ENCODE results near the gene ALG9. TPM values are rescaled to one million over a fixed set of nuclear protein-coding genes. Genes with fewer than 3 reads are reported as not detected.

Gene ALG9
- total RNA-seq, 2 experiments from 2014 or later, result 38.7 to 40.9 TPM

DNA sequence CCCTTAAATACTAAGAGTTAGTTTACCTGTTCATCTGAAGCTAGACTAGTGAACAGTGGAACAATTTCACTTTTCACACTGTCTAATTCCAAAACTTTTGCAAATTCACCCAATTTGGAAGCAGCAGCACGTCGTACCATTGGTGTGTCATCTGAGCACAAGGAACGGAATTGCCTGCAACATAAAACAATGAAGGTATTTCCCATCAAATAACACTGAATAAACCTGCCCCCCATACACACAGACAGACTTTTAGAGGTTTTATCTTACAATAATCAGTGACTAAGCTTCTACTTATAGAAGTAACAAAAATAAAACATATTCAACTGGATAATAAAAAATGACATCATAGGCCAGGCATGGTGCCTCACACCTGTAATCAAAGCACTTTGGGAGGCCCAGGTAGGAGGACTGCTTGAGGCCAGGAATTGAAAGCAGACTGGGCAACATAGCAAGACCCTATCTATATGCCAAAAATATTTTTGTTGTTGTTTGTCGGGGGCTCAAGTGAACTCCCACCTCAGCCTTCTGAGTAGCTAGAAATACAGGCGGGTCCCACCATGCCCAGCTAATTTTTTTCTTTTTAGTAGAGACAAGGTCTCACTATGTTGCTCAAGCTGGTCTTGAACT, 111.5 kb downstream of the ALG9 start:
- CTCF ChIA-PET, result interaction anchor here (0.6 kb wide), 1 partner anchor 17 kb away, joined by 4 read pairs; no protein-coding TSS in a partner anchor
- POLR2A ChIA-PET, result no interaction called here

DNA sequence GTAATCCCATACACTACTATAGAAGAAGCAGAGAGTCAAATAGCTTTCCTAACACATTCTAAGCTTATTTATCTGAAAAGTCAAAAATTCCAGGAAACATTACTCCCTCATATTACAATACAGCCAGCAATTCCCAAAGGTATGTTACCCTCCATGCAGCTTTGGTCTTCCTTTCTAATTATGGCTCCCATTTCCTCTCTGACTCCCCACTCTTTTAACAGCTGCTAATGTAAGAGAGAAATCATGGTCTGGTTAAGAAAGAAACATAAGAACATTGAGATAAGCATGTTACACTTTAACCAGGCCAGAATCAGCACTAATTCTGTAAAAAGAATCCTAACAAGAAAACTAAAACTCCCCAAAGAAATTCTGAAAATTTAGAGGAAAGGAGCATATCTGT, 112.0 kb downstream of the ALG9 start:
- POLR2A ChIA-PET, result no interaction called here
- CTCF ChIA-PET, result no interaction called here

DNA sequence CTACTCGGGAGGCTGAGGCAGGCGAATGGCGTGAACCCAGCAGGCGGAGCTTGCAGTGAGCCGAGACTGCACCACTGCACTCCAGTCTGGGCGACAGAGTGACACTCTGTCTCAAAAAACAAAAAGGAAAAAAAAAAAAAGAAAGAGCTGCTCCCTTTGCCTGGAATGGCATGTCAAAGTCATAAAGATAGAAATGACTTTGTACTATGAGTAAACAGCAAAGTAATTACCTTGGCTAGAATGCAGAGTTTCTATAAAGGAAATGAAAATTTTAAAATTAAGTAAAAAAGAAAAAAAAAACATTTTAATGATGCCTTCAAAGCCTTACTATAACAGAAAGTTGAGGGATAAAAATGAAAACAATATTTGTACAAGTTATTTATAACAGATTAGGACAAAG, 115.3 kb downstream of the ALG9 start:
- ChIA-PET POLR2A (no interaction called here), CTCF (no interaction called here)

DNA sequence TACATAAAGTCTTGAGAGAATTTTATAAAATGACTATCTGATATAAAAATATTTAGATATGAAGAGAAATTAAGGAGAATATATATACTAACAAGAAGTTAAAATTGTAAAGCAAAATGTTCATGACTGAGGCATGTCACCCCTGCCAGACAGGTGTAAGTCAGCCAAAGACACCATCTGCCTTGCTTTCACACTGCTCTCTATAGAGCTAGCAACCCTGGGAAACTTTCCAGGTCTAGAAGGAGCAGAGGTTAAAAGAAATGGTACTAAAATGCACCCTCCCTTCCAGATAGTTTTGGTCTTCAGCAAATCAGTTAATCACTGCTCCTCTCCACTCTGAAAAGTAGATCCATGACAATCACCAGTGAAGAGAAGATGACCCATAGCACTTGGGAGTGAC, 121.7 kb downstream of the ALG9 start:
- ChIA-PET POLR2A (no interaction called here), CTCF (no interaction called here)

DNA sequence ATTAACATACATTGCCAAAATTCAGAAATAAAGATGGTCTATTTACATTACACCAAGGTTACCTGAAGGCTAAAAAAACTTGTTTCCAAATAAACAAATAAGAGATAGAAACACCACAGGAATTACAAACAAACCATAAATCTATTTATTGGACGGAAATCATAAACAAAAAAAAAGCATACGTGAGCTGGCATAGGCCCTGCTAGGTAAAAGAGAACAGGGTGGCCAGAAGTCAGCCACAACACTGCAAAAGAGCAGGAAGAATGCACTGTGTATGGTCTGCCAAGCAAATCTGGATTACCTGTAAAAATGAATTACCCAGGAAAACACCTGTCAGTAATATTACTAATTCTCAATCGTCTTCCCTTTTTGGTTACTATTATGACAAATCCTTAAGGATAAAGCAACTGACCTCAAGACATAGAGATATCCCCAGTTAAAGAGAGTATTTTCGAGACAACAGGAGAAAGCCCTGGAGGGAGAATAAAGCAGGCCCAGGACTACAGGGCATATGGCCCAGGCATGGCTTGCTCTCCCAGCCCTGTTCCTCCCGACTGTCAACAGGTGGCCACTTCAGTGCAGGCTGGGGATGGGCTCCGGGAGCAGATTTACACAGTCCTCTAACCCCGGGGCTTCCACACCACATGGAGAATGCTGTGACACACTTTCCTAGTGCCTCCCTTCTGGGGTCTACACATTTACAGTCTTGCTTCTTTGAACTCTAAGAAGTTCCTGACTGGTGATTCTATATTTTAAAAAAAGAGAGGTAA, 123.2 kb downstream of the ALG9 start:
- ChIA-PET POLR2A (no interaction called here), CTCF (interaction anchor here (1.3 kb wide), 1 partner anchor 16 kb away, joined by 3 read pairs; no protein-coding TSS in a partner anchor)

DNA sequence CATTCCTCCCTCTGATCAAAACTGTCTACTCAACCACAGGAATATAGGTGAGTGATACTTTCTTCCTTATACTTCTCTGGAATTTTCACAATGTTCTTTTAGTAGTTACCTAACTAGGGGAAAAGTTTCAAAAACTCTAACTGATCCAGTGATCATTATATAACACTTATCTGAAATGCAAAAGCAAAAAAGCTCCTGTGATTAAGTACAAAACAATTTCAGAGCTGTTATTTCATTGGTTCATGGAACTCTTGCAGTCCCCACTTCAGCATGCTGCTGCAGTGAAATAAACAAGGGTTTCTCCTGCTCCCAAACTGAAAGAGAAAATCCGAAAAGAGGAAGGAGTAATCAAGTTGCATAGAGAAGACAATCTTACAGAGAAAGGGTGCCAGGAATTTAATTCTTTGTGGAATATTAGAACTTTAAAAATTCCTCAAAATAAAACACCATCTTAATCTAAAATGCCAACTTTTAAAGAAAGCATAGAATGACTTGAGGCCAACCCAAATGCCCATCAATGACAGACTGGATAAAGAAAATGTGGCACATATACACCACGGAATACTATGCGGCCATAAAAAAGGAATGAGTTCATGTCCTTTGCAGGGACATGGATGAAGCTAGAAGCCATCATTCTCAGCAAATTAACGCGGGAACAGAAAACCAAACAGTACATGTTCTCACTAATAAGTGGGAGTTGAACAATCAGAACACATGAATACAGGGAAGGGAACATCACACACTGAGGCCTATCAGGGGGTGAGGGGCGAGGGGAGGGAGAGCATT, 125.5 kb downstream of the ALG9 start:
- ChIA-PET POLR2A (no interaction called here), CTCF (no interaction called here)

DNA sequence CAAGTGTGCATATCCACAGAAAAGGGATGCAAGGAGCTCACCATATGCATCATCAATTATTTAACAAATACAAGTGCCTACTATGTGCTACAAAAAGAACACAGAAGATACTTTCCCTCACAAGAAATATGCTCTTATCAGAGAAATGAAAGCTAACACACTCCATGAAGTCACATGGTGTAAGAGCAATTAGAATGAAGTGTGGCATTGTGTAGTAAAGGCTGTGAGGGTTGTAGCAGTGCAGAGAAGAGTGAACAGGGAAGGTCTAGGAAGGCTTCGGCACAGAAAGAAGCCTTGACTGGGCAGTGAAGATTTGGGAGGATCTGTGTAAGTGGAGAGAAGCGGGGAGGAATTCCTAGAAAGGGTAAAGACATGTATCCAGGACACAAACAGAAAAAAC, 127.7 kb downstream of the ALG9 start:
- POLR2A ChIA-PET, result no interaction called here
- CTCF ChIA-PET, result interaction anchor here (1.1 kb wide), 1 partner anchor 11 kb away, joined by 3 read pairs; no protein-coding TSS in a partner anchor

DNA sequence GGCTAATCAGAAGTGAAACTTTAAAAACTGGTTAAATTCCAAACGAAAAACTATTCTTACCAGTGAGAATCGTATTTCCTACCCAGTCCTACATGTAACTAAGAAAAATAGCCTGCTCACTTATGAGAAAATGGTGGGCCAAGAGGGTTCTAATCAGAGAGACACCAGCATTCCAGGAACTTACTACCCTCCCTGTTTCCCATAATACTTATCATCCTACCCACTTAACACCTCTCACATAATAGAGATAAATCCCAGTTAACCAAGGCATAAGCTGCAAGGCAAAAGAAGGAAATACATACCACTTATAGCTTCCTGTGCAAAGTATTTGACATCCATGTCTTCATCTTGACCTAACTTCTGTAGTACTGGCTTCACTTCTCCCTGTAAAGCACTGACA, 129.6 kb downstream of the ALG9 start:
- ChIA-PET CTCF (no interaction called here), POLR2A (no interaction called here)

DNA sequence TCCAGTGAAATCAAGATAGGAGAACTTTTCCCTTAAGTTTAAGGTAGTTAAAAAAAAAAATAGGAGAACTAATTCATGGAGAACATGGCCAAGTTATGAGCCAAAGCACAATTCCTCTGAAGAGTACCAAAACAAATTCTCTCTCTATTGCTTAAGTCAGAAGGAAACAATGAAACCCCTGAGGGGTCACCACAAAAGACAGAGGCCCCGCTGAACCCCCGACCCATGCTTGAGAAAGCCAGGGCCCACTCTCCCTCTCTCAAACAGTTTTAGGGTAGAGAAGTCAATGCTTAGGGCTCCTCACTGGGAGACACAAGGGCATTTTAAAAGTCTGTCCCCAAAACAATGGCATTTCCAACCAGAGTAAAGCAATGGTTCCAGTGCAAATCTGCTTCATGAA, 132.1 kb downstream of the ALG9 start:
- ChIA-PET CTCF (no interaction called here), POLR2A (no interaction called here)

DNA sequence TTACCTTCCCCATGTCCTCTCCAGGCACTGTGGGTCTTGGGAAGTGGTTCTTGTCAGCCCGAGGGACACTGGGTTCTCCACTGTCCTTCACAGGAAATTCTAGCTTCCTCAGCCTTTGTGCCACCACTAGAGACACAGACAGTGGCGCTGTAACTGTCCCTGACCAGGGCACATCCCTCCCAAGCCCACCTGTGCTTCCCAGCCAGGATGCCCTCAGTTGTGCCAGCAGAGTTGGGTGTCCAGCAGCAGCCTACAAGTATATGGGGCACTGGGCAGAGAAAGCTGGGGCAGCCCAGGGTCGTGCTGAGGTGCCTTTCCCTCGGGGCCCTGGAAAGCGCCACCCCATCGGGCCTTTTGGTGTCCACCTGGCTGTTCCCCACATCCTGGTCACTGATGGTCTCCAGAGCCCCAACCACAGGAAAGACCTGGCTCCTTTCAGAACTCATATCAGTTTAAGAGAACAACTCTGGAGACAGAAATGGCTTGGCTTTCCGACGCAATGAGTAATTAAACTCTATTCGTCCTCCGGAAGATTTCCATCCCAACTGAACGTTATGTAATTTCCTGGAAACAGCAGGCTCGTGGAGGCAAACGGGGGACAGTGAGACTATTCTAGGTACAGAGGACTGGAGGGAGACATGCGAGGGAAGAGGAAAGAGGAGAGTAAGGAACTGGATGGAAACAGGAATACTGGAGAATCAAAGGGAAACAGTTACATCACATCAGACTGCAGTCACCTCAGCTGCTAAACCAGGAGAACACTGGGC, 133.8 kb downstream of the ALG9 start:
- POLR2A ChIA-PET, result no interaction called here
- CTCF ChIA-PET, result no interaction called here

DNA sequence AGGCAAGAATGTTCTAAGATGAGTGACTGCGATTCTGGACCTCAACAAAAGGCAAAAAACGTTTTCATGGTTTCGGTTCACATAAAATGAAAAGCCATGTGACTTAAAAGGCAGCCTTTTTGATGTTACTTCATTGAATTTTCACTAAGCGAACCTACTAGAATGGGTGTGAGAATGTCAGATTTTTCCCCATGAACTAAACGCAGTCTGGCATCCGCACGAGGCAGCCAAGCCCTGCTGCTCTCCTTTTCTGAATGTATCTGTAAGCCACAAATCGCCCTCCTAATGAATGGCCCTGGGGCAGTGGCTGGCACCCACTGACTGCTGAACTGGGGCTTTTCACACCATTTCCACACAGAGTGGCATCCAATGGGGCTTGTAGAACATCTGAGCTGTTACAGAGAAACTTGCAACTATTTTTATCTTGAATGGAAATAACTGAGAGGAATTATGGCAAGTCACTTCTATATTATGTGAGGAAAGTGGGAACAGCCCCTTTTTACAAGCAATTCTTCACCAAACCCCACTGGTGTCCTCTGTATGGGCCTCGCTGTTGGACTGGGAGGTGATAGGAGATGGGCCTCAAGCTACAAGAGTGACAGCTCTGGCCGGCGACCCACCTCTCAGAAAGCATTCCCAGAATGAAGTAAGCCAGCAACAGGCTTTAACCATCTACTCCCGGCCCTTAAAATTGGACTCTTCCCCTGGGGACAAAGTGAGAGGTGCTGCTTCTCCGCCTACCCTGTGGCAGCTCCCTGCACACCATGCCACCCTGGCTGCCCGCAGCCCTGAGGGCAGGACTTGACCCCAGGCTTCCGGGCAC, 134.5 kb downstream of the ALG9 start:
- ChIA-PET CTCF (no interaction called here), POLR2A (no interaction called here)

Other genes with a start within 250 kb of the ALG9 start
- gene PPP2R1B, start 105.2 kb downstream of the ALG9 start, total RNA-seq, result 10 to 100 TPM; 60.7 to 61.5 TPM
- 10 to 100 TPM; 11.8 to 11.9 TPM for gene FDXACB1, start 7.6 kb upstream of the ALG9 start, total RNA-seq
- gene CFAP68, start 8.0 kb upstream of the ALG9 start, total RNA-seq, result 10 to 100 TPM; 36.9 to 41.4 TPM
- gene CRYAB, start 40.2 kb upstream of the ALG9 start, total RNA-seq, result not detected
- gene HSPB2, start 41.2 kb upstream of the ALG9 start, total RNA-seq, result not detected
- not detected for gene C11orf52, start 47.3 kb upstream of the ALG9 start, total RNA-seq
- 10 to 100 TPM; 17.0 to 17.4 TPM for gene DIXDC1, start 65.8 kb upstream of the ALG9 start, total RNA-seq
- gene DLAT, start 153.8 kb upstream of the ALG9 start, total RNA-seq, result 10 to 100 TPM; 69.0 to 72.0 TPM
- gene PIH1D2, start 202.4 kb upstream of the ALG9 start, total RNA-seq, result under 1 TPM; 0.40 to 0.74 TPM
- 10 to 100 TPM; 21.3 to 23.8 TPM for gene NKAPD1, start 202.7 kb upstream of the ALG9 start, total RNA-seq
- gene TIMM8B, start 215.2 kb upstream of the ALG9 start, total RNA-seq, result 10 to 100 TPM; 66.6 to 69.4 TPM
- gene SDHD, start 215.3 kb upstream of the ALG9 start, total RNA-seq, result 100 to 1,000 TPM; 109 to 123 TPM

Data from activated CD8-positive, alpha-beta memory T cell treated with anti-CD3 and anti-CD28 coated beads for 36 hours (primary cell).